Esophagus squamous epithelium (tissue), 5 donors: Measurements from ENCODE around the gene VAT1L. TPM values are rescaled to one million over a fixed set of nuclear protein-coding genes. Genes with fewer than 3 reads are reported as not detected.

ENCODE experiments used
- DNase-seq: peaks from one replicate; lab custom pipeline; 2025; lab: John Stamatoyannopoulos, UW
- H3K27ac ChIP-seq, 4 donors: fragments of 200-600 bp; sonication (generic); one replicate each; pipeline ENCODE4 v1.5.1; 2016 to 2019; ENCODE audit warnings: mild to moderate bottlenecking in 1 of 4
- H3K27me3 ChIP-seq, 4 donors: fragments of 200-600 bp; sonication (generic); 1 replicate in 3 of 4; 2 replicates in 1 of 4; pipeline versions ENCODE4 v1.5.1 to v1.6.0; 2017 to 2021; ENCODE audit warnings: antibody characterized with exemption in 1 of 4
- H3K36me3 ChIP-seq, 3 donors: fragments of 200-600 bp; sonication (generic); one replicate each; pipeline ENCODE4 v1.5.1; 2016 to 2019
- H3K4me1 ChIP-seq, 3 donors: fragments of 200-600 bp; sonication (generic); one replicate each; pipeline ENCODE4 v1.5.1; 2017 to 2019
- H3K4me3 ChIP-seq, 4 donors: fragments of 200-600 bp; sonication (generic); 1 replicate in 3 of 4; 2 replicates in 1 of 4; pipeline ENCODE4 v1.5.1; 2016 to 2019; ENCODE audit warnings: mild to moderate bottlenecking in 2 of 4, moderate library complexity in 1 of 4
- H3K9me3 ChIP-seq, 3 donors: fragments of 200-600 bp; sonication (generic); one replicate each; pipeline ENCODE4 v1.5.1; 2016 to 2019
- CTCF ChIP-seq, 6 experiments: fragments of 450-650 bp in 4 of 6; fragments of 200-600 bp in 2 of 6; sonication (generic) in 2 of 6; IDR thresholded peaks; one replicate each; pipeline ENCODE4 v1.5.1; 2016 to 2019; ENCODE audit warnings: antibody characterized with exemption in 6 of 6, mild to moderate bottlenecking in 4 of 6, moderate library complexity in 4 of 6
- POLR2A ChIP-seq, 4 donors: fragments of 450-650 bp; IDR thresholded peaks; one replicate each; pipeline ENCODE4 v1.6.1; 2017; ENCODE audit warnings: antibody characterized with exemption in 4 of 4, mild to moderate bottlenecking in 4 of 4, moderate library complexity in 3 of 4
- WGBS, 2 donors: methylation state at CpG; one replicate each; pipeline ENCODE4 v1.1.5; 2018; 5-methylcytosine and 5-hydroxymethylcytosine counted together
- intact Hi-C: fragments of 100-400 bp; cut with DNase I; formaldehyde crosslinking; loops from one replicate; pipeline ENCODE4 v1.15.0; 2022
- total RNA-seq, 4 donors: library from RNA; depleted of rRNA; stranded (reverse); fragments of >200 nt; gene quantifications; one replicate each; pipeline ENCODE4 v1.1.0, GENCODE V29; 2016
- donor health status: DM: yes; HTN: yes; CAD: no.

Gene VAT1L
- total RNA-seq, 4 donors from 2014 or later = 0.56 TPM; not detected in 3

- DNase-seq = no peak
- Histone ChIP-seq H3K27ac (no peak overlapping the region), H3K9me3 (no peaks in the 10 kb centered on the region), H3K27me3 (no peaks in the 10 kb centered on the region), H3K4me1 (no peaks in the 10 kb centered on the region), H3K36me3 (no peaks in the 10 kb centered on the region), H3K4me3 (no peak overlapping the region)
- intact Hi-C loops = no loop called here
- TF ChIP-seq POLR2A (IDR thresholded peaks at IDR 0.05) (no peak), CTCF (IDR thresholded peaks at IDR 0.05) (no peak)
- WGBS, 2 donors = 40 to 58% methylated on average over 2 of the region's 2 CpGs
These were observed 93.1 kb downstream of the VAT1L start for GRCh38 chr16:77881355-77882030.

- no peak overlapping the region for H3K4me3 ChIP-seq
- H3K36me3 ChIP-seq = no peaks in the 10 kb centered on the region
- DNase-seq = no peak
- H3K27ac ChIP-seq = no peak overlapping the region
- intact Hi-C loops = no loop called here
- WGBS, 2 donors = 54 to 79% methylated on average over 1 of the region's 1 CpG
- TF ChIP-seq POLR2A (IDR thresholded peaks at IDR 0.05) (no peak), CTCF (IDR thresholded peaks at IDR 0.05) (no peak)
- no peaks in the 10 kb centered on the region for H3K4me1 ChIP-seq
- H3K27me3 ChIP-seq = no peaks in the 10 kb centered on the region
- H3K9me3 ChIP-seq = no peaks in the 10 kb centered on the region
These were observed 94.0 kb downstream of the VAT1L start for GRCh38 chr16:77882358-77882757.

- TF ChIP-seq CTCF (IDR thresholded peaks at IDR 0.05) (no peak), POLR2A (IDR thresholded peaks at IDR 0.05) (no peak)
- Histone ChIP-seq H3K27ac (no peak overlapping the region), H3K4me1 (no peaks in the 10 kb centered on the region), H3K36me3 (no peaks in the 10 kb centered on the region), H3K4me3 (no peak overlapping the region), H3K9me3 (no peaks in the 10 kb centered on the region), H3K27me3 (no peaks in the 10 kb centered on the region)
- DNase-seq = no peak
- 63 to 68% methylated on average over 6 of the region's 6 CpGs for WGBS, 2 donors
- intact Hi-C loops = no loop called here
These were observed 97.4 kb downstream of the VAT1L start for GRCh38 chr16:77885571-77886295.

GRCh38 chr16:77888871-77889270, 100.5 kb downstream of the VAT1L start:
- intact Hi-C loops = no loop called here
- no peak overlapping the region for H3K4me3 ChIP-seq
- no peaks in the 10 kb centered on the region for H3K27me3 ChIP-seq
- no peaks in the 10 kb centered on the region for H3K4me1 ChIP-seq
- no peak for TF ChIP-seq POLR2A (IDR thresholded peaks at IDR 0.05)
- no peak for TF ChIP-seq CTCF (IDR thresholded peaks at IDR 0.05)
- no peak overlapping the region for H3K27ac ChIP-seq
- DNase-seq = no peak
- 30 to 50% methylated on average over 7 of the region's 7 CpGs for WGBS, 2 donors
- no peaks in the 10 kb centered on the region for H3K36me3 ChIP-seq
- H3K9me3 ChIP-seq = no peaks in the 10 kb centered on the region

GRCh38 chr16:77890075-77890474, 101.7 kb downstream of the VAT1L start:
- intact Hi-C loops = no loop called here
- H3K4me1 ChIP-seq = no peaks in the 10 kb centered on the region
- no peak overlapping the region for H3K27ac ChIP-seq
- no peaks in the 10 kb centered on the region for H3K36me3 ChIP-seq
- no peaks in the 10 kb centered on the region for H3K27me3 ChIP-seq
- no peak for DNase-seq
- no peak overlapping the region for H3K4me3 ChIP-seq
- H3K9me3 ChIP-seq = no peaks in the 10 kb centered on the region
- TF ChIP-seq CTCF (IDR thresholded peaks at IDR 0.05) = no peak
- TF ChIP-seq POLR2A (IDR thresholded peaks at IDR 0.05) = no peak
